Mucosa of gallbladder (tissue), 1 donor: ENCODE data around the gene OXSR1. TPM values are rescaled to one million over a fixed set of nuclear protein-coding genes. Genes with fewer than 3 reads are reported as not detected.
"Not testable (repeated sequence)": the region's sequence is repeated elsewhere in the genome, so short reads cannot be mapped to it uniquely, and the experiment has no call there.

Experiments
- DNase-seq: peaks from one replicate; pipeline ENCODE4 v3.0.0-alpha.2; 2020; ENCODE audit warnings: low spot score
- total RNA-seq: library from RNA; stranded (reverse); gene quantifications from one replicate; pipeline ENCODE4 v1.2.1, GENCODE V29; 2021
- donor health status: DM: no; HTN: no; CAD: no.

Gene OXSR1
- total RNA-seq, 1 donor from 2014 or later, result 36.7 TPM

DNA sequence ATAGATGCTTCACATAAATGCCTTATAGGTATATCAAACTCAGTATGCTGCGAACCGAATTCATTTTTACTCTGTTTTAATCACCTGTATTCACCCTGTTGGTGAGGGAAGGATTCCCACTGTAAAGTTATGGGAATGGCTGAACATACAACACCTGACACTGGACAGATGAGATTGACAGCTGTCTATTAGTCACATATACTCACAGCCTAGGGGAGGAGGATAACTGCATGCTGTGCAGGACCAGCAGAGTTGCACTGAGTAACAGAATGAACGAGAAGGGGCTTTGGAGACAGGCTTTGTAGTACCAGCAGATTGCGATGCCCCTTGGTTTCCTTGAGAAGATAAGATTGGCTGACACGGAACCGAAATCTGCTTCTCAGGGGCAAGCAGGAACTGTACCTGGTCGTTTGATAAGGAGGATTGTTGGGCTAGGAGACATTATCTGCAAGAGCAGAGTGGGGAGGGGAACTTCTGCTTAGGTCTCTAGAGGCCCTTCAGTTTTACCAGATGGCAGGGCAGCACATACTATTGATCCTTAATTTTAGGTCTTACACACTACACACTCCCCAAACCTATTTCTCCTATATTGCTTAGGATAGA lies 56.8 kb downstream of the OXSR1 start:
- no peak for DNase-seq

DNA sequence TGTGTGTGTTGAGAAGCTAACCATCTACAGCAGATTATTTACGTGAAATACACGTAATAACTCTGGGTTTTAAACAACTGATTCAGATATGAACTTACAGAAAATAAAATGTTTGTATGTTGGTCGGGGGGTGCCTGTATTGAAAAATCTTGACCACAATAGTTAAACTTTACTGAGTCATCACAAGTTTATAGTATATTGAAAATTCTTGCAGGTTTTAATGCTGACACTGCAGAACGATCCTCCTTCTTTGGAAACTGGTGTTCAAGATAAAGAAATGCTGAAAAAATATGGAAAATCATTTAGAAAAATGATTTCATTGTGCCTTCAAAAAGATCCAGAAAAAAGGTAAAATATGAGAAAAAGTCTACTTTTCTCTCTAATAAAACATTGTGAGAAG lies 59.0 kb downstream of the OXSR1 start:
- no peak for DNase-seq

DNA sequence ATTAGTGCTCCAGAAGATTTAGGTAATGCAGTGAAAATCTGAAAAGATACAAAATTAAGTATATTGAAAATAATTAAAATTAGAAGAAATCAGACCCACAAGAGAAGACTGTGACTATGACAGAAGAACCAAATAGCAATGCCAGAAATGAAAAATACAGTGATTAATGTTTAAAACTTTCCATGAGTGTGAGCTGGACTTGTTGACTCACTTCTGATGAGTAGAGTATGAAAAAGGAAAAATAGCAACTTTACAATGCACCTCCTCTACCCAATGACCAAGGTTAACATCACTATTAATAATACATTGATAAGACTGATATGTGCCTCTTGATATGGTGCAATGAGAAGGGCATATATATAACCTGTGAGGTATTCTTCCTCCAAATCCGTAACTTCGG lies 60.9 kb downstream of the OXSR1 start:
- DNase-seq, result no peak

DNA sequence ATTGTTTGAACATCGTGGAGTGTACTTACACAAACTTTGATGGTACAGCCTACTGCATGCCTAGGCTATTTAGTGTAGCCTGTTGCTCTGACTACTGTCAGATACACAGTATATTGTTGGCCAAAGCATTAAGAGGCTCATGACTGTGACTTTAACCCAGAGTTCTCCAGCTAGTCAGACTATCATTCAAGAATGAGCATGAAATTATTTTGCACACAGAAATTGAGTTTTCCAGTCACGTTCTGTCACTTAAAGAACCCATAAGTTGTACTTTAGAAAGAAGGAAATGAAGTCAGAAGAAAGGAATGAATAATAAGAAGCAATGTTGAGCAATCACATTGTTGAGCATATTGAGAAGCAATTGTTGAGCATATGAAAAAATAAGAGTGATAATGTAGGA lies 62.7 kb downstream of the OXSR1 start:
- DNase-seq, result no peak

DNA sequence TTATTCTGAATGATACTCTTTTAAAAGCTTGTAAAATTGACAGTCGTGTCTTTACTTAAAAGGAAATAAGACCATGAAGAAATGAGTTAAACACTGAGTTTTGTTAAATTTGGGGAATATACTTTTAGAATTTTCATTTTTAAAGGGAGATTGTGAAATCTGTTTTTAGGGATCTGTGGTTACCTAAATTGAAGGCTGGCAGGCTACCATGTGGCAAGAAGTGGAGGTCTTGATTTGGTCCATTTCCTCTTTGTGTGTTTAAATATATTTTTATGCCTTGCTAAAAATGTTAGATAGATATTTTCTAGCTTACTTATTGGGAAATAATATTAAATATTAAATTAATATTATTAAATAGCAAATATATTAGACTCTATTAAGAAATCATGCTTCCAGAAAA lies 63.7 kb downstream of the OXSR1 start:
- DNase-seq, result no peak

DNA sequence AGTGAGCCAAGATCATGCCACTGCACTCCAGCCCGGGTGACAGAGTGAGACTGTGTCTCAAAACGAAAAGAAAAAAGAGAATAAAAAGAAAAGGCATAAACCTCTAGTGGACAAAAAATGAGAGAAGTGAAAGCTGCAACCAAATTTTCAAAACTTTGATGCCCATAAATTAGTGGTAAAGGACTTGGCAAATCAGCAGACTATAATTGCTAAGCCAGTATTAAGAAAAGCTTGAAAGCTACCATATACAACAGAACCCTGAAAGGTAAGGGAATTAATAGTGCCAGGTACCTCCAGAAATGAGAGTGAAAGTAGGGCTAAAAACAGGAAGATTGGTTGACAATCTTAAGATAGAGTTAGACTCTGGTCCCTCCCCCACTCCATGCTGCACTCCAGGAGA lies 67.4 kb downstream of the OXSR1 start:
- no peak for DNase-seq

DNA sequence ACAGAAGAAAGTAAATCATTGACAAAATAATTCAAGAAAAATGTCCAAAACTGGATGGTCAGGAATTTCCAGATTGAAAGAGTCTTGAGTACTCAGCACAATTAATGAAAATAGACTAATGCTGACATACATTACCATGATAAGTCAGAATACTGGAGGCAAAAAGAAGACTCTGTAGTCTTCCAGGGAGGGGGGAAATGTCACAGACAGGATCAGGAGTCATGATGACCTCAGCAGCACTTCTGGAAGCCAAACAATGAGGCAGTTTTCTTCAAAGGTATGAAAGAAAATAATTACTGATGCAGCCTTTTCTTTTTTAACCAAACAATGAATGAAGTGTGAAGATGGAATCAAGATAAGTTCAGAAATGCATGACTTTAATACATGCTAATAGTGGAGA lies 70.1 kb downstream of the OXSR1 start:
- DNase-seq, result no peak

DNA sequence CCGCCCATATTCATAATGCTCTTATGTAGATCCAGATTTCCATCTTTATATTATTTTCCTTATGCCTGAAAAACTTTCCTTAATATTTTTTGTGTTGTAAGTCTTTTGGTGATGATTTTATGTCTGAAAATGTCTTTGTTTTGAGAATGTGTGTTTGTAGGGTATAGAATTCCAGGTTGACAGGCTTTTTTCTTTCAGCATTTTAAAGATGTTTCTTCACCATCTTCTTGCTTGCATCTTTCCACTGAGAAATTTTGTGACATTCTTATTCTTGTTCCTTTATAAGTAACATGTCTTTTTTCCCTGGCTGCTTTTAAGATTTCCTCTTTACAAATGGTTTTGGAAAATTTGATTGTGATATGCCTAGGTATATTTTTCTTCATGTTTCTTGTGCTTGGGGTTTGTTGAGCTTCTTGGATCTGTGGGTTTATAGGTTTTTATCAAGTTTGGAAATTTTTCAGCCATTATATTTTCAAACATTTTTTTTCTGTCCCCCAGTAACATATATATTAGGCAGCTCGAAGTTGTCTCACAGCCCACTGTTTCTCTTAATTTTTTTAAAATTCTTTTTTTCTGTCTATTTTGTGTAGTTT lies 73.2 kb downstream of the OXSR1 start:
- DNase-seq, result no peak

DNA sequence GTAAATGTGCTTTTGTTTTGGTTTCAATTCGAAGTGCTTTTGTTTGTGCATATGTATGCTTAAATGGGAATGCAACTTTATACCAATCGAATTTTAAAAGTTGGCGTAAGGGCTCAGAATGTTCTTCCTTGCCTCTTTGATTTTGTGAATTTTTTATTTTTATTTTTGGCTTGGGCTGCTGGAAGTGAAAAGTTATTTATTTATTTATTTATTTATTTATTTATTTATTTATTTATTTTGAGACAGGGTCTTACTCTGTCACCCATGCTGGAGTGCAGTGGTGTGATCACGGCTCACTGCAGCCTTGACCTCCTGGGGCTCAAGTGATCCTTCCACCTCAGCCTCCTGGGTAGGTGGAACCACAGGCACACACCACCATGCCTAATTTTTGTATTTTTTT lies 77.5 kb downstream of the OXSR1 start:
- DNase-seq, result not testable (repeated sequence)

DNA sequence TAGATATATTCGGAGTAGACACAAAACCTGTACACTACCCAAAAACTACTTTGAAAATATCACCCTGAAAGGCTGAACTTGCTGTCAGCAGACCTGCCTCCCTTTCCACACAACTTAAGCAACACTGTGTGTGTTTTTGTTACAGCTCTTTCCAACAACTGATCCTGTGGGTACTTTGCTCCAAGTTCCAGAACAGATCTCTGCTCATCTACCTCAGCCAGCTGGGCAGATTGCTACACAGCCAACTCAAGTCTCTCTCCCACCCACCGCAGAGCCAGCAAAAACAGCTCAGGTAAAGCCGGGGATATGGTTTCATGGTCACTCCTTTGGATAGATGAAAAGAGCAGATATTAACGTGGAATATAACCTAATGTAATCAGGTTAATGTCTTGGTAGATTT lies 80.6 kb downstream of the OXSR1 start:
- DNase-seq, result no peak

DNA sequence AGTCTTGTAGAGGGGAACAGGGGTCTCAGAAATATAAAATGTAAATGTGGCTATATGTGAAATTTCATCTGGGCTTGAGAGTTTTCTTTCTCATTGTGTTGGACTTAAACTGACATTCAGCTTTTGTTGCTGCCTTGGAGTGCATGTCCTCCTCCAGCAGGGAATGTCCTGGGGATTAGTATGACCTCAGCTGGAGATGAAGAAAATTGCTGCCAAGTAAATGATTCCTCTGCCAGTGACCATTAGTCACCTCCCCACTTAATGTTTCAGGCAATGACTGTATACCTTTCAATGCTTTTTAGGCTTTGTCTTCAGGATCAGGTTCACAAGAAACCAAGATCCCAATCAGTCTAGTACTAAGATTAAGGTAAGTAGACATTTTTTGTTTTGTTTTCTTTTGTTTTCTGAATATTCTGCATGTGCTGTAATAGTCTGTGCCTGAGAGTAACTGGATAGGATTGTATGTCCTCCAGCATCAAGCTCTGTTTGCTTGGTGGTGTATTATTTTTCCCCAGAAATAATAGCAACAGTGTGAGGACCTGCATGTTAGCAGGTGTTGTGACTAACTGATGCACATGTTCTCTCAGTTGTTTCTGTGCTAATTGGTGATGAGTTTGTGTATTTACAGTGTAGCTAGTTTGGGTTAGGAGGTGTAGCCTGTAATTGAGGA lies 82.2 kb downstream of the OXSR1 start:
- DNase-seq, result no peak

DNA sequence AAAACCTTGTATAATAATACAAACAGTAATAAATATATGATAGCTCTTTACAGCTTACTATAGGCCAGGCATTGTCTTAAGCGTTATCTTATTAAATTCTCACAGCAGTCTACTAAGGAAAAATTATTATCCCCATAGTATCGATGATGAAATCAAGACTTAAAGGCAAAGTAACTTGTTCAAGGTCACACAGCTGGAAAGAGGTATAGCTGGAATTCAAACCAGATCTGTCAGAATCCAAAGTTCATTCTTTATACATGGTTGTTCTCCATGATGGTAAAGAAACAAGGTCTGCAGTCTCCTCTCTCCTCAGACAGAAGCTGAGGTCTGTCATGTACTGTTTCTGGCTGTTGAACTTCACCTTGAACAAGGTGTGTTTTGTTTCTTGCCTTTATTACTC lies 84.9 kb downstream of the OXSR1 start:
- no peak for DNase-seq

DNA sequence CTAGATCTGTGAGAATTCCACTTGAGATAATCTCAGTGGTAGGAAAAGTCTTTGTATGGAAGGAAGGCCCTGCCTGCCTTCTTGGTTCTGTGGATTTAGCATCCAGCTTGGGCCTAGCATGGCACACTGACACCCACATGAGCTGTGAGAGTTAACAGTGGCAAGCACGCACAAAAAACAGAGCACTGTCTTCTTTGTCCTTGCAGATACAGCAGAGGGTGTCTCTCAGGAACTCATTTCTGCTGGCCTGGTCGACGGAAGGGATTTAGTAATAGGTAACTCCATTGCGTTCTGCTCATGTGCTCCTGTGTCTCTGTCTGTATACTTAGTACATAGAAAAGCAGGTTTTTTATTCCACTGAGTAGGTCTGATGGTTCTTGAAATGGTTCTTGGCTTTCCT lies 85.9 kb downstream of the OXSR1 start:
- no peak for DNase-seq

DNA sequence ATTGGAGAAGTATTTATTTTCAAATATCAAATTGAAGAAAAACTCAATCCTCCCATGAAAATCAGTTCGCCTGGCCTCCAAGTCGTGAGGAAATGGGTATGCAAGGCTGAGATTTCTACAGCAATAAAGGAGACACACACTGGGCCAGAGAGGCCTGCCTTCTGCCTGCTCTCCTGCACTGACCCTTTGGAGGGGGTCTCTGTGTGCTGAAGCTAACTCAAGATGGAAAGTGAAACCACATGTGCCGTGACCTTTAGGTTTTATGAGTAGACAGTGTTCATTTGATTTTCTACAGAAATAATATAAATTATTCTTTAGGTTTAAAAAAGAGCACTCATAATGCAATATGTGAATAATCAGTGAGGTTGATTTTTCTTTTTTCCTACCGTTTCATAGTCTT lies 88.4 kb downstream of the OXSR1 start:
- no peak for DNase-seq

DNA sequence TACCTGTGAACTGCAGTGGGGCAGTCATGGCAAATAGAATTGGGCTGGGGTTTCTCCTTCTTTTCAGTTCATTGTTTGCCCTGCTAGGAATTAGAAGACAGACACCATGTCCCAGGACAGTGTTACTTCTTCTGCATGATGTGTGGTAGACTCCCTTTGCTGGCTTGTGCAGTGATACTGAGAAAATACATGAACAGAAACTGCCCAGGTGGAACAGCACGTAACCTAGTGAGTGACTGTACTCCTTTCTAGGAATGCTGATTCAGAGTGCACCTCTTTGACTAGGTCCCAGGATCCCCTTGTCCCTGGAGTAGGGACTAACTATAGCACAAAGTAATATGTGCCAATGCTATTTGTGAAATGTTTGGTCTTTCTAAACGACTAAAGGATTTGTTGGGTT lies 89.5 kb downstream of the OXSR1 start:
- no peak for DNase-seq

DNA sequence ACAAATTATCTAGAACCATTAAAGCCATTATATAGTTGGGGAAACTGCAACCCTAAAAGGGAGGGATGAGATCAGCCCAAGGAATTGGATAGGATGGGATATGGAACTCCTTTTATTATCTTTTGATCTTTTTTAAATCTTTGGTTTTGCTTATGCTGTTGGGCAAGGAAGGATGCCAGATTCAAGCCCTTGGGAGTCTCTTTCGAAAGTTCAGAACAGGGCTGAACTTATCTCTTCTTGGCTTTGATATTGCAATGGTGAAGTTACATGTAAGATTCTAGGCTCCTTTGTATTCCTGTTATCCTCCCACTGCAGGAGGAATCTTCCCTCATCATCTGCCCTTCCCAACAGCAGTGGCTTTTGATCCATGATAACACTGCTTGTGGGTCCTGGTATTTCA lies 90.3 kb downstream of the OXSR1 start:
- no peak for DNase-seq

DNA sequence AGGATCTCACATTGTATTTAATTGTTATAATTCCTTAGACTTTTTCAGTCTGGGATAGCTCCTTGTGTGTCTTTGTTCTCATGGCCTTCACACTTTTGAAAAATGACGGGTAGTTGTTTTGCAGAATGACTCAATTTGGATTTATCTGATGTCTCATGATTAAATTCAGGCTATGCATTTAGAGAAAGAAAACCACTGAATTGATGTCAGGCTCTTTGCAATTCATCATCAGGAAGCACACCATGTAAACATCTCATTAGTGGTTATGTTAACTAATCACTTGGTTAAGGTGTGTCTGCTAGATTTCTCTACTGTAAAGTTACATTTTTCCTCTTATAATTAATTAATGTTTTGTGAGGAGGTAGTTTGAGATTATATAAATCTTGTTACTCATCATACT lies 92.2 kb downstream of the OXSR1 start:
- DNase-seq, result no peak

DNA sequence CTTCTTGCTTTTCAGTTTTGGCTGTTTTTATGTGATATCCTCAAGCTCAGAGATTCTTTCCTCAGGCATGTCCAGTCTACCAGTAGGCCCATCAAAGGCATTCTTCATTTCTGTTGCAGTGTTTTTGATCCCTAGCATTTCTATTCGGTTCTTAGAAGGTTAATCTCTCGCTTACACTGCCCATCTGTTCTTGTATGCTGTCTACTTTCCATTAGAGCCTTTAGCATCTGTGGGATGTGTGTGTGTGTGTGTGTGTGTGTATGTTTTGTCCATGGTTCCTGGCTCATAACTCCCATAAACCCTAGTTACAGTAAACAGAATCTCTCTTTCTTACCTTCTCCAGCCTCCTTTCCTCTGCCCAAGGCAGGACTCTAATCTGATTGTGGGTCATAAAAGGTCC lies 95.1 kb downstream of the OXSR1 start:
- no peak for DNase-seq

DNA sequence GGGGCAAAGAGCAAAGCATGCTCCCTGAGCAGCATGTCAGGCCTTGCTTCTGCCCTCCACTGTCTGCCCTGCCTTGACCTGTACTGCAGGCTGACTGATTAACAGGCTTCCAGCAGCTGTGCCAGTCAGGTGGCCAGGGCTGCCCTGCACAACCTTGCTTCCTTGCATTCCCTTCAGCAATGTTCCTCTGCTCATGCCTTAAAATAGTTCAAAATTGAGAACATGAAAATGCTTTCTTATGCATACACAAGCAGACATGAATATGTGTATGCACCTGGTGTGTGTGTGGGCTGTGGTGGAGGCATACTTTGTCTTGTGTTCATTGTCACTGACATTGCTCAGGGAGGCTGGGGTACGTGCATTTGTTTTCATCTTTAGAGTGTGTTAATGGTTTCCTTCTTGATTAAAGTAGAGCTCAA lies 99.0 kb downstream of the OXSR1 start:
- DNase-seq, result no peak

DNA sequence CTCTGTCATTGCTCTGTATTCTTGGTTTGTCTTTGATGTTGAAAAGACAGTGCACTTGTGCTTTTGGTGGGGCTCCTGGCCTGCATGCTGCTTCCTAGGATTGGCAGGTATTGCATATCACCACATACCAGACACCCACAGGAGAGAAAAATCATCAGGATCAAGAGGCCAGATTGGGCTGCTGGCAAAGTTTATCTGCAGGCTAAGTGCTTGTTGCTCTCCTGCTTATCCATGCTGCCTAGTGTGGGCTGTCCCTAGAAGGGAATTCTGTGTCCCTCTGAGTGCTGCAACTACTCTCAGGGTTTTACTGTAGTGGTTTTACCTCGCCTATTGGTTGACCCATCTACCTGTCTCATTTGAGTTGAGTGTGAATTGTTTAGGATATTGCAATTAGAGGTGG lies 99.4 kb downstream of the OXSR1 start:
- no peak for DNase-seq

DNA sequence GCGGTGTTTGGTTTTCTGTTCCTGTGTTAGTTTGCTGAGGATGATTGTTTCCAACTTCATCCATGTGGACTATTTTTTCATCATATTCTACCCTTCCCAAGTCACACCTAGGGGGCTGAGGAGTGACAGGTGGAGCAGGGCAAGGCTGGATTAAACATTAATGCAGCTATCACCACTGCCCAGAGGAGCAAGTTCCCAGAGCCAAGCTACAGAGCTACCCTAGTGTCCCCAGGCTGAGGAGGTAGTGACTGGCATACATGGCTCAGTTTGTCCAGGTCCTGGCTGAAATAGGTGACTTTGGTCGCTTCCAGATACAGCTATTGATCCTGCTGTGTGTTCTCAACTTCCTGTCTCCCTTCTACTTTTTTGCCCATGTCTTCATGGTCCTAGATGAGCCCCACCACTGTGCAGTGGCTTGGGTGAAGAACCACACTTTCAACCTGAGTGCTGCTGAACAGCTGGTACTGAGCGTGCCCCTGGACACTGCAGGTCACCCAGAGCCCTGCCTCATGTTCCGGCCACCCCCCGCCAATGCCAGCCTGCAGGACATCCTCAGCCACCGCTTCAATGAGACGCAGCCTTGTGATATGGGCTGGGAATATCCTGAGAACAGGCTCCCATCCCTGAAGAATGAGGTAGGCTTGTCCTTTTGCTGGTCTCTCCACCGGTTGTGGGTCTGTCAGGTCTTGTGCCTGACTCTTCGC lies 100.4 kb downstream of the OXSR1 start, which contains the start of gene SLC22A13:
SLC22A13 (plus strand) TSS at position 209 of the 704 bp plus-strand sequence; CDS start at position 258, 49 bp downstream.
- no peak for DNase-seq

DNA sequence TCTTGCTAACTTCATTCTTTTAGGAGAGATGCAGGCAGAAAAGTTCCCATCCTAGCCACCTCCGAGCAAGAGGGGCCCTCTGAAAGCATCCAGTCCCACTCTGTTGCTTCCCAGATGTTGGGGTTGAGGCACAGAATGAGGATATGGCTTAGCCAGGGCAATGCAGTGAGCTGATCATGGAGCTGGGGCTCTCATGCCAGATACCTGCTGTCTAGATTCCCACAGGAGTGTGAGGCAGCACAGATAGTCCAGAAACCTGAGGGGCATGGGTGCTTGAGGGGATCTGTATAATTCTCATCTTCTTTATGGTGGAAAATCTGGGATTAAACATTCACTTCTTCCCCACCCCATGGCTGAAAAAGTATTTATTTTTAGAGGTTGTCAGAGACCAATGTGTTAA lies 101.5 kb downstream of the OXSR1 start:
- DNase-seq, result no peak

DNA sequence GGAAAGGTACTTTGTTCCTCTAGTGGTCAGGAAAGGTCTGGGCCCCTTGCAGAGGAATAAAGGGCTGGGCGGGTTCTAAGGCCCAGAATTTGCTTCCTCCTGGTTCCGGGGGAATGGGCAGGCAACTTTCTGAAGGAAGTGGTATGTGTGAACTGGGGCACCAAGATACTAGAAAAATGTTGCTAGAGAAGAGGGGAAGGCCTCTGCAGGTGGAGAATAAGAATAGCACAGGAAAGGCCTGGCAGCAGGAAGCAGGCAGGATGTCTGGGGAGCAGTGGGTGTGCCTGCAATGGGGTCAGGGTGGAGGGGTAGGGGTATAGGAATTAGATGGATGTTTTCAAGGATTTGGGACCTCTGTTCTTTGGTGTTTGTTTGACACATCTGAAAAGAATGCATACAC lies 102.3 kb downstream of the OXSR1 start:
- DNase-seq, result no peak
